ENCODE data around the gene GNE.

DNA sequence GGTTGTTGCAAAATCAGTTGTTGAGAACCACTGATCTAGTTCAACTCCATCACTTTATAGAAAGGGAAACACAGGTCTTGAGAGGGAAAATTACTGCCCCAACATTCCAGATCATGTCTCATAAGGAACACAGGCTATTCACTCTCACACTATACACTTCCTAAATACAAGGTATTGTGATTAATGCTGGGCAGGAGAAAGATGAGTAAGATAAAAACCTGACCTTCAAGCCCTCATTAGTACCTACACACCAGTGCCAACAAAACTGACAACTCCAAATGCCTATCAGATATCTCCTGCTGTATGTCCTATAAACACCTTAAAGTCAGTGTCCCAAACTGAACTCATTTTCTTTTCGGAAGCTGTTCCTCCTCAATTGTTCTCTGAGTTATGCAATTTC is 8.2 kb downstream of the GNE start:
- TF ChIP-seq, protein P1, sequence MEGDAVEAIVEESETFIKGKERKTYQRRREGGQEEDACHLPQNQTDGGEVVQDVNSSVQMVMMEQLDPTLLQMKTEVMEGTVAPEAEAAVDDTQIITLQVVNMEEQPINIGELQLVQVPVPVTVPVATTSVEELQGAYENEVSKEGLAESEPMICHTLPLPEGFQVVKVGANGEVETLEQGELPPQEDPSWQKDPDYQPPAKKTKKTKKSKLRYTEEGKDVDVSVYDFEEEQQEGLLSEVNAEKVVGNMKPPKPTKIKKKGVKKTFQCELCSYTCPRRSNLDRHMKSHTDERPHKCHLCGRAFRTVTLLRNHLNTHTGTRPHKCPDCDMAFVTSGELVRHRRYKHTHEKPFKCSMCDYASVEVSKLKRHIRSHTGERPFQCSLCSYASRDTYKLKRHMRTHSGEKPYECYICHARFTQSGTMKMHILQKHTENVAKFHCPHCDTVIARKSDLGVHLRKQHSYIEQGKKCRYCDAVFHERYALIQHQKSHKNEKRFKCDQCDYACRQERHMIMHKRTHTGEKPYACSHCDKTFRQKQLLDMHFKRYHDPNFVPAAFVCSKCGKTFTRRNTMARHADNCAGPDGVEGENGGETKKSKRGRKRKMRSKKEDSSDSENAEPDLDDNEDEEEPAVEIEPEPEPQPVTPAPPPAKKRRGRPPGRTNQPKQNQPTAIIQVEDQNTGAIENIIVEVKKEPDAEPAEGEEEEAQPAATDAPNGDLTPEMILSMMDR (IDR thresholded peaks at IDR 0.05): no peak
- no peak for TF ChIP-seq EP300 (IDR thresholded peaks at IDR 0.05)
